ENCODE data around the gene HOXB7.

The HOXB7 gene

GRCh38 chr17:48623583-48623982 is 12.8 kb upstream of the HOXB7 start:
- DNase-seq (ENCODE audit: low spot score) = no peak

- no peak for DNase-seq (ENCODE audit: low spot score)
These were observed 12.0 kb upstream of the HOXB7 start for GRCh38 chr17:48622857-48623256.

- DNase-seq (ENCODE audit: low spot score) = no peak
These were observed 10.9 kb upstream of the HOXB7 start for GRCh38 chr17:48621410-48622392.

GRCh38 chr17:48620461-48621139 is 9.8 kb upstream of the HOXB7 start:
- DNase-seq (ENCODE audit: low spot score) = no peak

DNA sequence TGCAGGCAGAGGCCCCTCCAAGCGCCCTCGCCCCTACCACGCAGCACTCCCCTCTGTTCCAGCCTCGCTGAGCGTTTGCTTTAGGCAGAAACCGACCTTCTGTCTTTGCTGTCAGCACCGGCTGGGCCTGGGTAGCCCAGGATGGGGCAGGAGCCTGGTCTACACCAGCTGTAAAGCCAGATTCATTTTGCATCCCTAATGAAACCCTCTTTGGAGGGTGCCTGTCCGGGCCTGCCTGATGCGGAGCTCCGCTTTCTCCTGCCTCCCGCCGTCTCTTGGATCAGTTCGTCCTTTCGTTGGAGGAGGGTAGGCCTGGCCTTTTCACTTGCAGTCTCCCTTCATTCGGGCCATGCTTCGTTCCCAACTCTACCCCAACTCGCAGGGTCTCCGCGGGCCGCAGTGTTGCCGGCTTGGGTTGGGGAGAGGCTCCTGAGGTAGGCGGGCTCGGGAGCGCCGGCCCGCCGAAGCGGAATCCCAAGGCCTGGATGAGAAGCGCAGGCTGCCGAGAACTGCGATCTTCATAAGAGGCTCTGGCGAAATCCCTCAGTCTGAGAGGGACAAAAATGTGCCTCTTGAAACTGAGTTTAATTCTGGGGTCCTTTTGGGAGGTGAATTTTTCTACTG is 9.1 kb upstream of the HOXB7 start:
- DNase-seq (ENCODE audit: low spot score) = no peak

DNA sequence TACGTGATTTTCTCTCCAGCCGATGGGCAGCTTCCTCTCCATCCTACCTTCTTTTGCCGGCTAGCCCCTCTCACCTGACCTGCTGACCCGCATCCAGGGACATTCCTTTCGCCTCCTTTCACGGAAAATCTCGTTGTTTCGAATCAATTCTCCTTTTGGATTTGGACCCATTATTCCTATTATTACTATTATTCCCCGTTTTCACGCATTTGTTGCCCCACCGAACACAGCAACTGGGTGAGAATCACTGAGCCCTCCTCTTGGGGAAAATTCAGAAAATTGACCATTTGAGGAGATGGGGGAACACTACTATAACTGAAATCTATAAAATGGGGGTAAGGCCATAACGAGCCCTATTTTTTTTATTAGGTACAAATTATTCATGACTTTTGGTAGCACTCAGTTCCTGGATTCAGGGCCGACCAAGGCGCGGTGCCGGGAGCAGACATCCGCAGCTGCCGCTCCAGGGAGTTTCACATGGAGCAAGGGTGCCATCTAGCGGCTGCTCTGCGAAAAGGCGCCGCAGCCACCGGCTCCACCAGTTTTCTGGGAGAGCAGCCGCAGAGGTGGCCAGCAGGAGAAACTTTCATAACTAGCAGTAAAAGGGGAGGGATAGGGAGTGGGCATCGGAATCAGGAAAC is 7.6 kb upstream of the HOXB7 start:
- peak; percentile 96 for DNase-seq (ENCODE audit: low spot score)

DNA sequence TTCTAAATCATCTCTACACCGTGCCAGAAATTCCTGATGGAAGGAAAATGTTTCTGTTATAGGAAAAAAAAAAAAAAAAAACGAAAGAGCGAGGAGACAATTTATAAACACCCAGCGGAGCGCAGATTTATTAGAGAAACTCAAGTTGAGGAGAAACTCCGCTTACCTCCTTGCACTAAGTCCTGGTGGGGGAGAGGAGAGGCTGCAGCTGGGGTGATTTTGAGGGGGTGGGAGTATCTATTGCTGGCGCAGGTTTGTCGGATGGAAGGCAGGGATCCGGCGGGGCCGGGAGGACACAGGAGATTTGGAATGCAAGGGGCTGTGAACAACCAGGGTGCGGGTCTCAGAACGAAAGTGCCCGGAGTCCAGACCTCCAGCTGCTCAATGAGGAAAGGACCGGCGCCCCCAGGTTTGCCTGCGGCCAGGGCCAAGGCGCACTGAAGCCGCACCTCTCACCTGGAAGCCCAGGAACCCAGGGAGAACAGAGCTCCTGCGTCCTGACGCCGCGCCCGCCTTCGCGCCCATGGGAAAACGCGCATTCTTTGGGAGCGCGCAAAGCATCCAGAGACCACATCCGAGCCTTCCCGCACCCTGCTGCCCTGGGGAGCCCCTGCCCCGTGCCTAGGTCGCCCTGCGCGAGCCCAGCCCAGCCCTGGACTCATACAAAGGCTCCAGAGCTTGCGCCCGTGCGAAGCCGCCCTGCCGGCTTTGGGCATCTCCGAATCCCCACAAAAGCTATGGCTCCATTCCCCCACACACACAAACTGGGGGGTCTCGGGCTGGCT is 6.8 kb upstream of the HOXB7 start:
- no peak for DNase-seq (ENCODE audit: low spot score)

GRCh38 chr17:48616717-48617470 is 6.1 kb upstream of the HOXB7 start:
- DNase-seq (ENCODE audit: low spot score) = no peak

DNA sequence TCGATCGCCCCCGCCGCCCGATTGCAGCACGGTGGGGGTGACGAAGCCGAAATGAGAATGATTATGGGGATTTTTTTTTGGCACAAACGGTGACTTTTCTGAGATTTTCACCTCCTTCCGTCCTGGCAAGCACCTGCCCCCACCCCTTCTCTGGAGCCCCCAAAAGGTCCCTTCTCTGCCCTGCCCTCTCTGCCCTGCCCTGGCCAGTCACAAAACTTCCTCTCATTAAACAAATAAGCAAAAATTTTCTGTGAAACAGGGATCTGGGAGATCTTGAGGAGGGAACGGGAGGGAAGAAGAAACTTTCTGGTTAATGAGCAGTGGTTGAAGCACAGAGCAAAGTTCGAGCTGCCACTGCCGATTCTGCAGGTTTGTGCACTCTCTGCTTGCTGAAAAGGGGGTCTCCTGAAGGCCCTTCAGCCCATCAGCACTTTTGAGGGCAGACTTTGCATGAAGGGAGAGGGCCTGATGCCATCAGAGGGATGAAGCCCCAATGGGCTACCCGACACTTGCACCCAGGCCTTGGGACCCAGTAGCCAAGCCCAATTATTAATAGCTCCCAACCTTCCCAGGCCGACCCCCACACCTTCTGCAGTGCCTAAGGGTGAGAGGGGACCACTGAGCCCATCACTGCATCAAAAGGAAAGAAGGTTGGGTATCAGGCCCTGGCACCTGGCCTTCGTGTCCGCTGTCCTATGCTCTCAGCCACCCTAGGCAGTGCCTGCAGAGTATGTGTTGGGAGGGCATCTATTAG is 5.3 kb upstream of the HOXB7 start:
- no peak for DNase-seq (ENCODE audit: low spot score)

GRCh38 chr17:48615047-48615962 is 4.5 kb upstream of the HOXB7 start, which contains the start of gene HOXB8:
Gene HOXB8 (minus strand): TSS chr17:48615292. CDS start chr17:48614704, 588 bp downstream.
- no peak for DNase-seq (ENCODE audit: low spot score)

GRCh38 chr17:48613862-48614694 is 3.3 kb upstream of the HOXB7 start:
- DNase-seq (ENCODE audit: low spot score) = no peak

DNA sequence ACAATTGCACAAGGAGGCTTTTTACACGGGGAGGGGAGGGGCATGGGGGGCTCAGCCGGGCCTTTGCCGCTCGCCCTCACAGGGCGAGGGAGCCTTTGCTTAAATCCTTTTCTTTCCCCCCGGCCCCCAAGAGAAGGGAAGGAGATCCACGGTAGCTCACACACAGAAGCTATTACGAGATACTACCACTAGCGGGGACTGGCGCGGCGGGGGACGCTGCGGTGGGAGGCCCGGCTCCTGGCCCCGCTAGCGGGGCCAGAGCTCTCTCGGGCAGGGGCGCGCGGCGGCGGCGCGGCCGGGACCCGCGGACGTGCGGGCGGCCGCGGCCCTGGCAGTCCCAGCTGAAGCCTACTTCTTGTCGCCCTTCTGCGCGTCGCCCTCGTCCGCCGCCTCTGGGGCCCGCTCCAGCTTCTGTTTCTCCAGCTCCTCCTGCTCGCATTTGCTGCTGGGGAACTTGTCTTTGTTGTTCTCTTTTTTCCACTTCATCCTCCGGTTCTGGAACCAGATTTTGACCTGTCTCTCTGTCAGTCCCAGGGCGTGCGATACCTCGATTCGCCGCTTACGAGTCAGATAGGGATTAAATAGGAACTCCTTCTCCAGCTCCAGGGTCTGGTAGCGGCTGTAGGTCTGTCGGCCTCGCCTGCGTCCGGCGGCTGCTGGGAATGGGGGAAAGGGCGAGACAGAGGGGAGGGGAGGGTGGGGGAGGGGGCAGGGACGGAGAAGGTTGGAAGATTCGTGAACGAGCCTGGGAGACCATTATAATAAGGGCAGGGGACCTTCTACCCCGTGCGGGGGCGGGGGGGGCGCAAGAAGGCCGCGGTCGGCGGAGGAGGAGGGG is 2.3 kb upstream of the HOXB7 start:
- peak; percentile 69 for DNase-seq (ENCODE audit: low spot score)

DNA sequence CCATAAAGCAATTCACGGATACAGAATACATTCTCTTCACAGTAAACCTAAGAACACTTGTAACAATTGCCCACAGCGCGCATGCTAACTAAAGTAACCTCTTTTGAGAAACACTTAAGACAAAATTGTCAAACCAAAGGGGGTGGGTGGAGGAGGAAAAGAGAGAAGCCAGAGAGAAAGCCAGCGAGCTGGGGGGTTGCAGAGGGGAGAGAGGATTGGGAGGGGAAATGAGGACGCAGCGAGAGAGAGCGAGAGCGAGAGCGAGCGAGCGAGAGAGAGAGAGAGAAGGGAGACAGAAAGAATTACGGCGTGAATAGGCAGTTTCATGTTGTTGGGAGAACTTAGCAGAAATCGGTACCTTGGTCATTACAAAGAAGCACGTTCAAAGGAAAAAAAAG is 1.6 kb upstream of the HOXB7 start:
- no peak for DNase-seq (ENCODE audit: low spot score)

DNA sequence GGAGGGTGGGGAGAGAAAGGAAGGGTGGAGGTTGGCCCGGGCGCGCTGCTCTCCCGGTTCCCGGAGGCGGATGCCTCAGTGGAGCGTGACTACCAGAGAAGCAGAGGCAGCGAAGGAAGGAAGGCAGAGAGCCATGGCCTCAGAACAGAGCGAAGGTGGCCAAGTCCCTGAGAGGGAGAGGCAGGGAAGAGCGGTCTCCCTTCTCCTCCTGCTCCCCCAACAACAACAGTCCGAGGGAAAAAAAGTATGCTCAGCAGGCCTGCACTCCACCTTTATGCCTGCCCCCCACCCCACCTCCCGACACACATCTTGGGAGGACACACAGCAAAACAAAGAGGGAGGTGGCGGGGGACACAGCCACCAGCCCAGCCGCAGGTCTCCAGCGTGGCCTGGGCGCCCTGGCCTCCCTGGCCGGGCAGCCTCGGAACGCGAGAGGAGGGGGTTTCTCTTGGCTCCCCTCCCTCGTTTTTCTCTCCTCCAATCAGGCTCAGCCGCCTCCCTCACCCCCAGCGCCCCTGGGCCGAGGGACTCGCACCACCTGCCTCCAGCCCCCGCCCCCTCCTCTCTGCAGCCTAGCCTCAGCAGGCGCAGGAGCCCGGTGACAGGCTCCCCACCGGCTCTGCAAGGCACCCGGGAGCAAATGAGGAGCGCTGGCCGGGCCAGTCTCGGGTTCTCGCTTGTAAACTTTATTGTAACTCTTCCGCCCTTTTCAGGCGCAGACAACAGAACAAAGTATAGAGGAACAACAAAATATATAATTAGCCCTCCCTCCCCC is 1.1 kb upstream of the HOXB7 start:
- DNase-seq (ENCODE audit: low spot score) = no peak

- DNase-seq (ENCODE audit: low spot score) = no peak
These were observed 396 bp upstream of the HOXB7 start for GRCh38 chr17:48611213-48611612.

GRCh38 chr17:48609759-48610281 is 997 bp downstream of the HOXB7 start:
- no peak for DNase-seq (ENCODE audit: low spot score)

Measured in AG20443 (cell line).